GM12874 (cell line): ENCODE results near the gene KIAA1614.

Experiments used
- CTCF ChIP-seq: IDR thresholded peaks from 2 replicates; pipeline ENCODE4 v1.5.1; 2011; ENCODE audit warnings: low read depth, mild to moderate bottlenecking, control low read depth, low read length, moderate library complexity; ENCODE audit not compliant: insufficient read depth

KIAA1614 gene

GRCh38 chr1:180934563-180934962 lies 21.9 kb downstream of the KIAA1614 start:
- TF ChIP-seq CTCF: no peak

- no peak for TF ChIP-seq CTCF
These were observed 22.8 kb downstream of the KIAA1614 start for GRCh38 chr1:180935326-180936109.

GRCh38 chr1:180936110-180937011 lies 23.7 kb downstream of the KIAA1614 start:
- no peak for TF ChIP-seq CTCF

GRCh38 chr1:180937012-180937372 lies 24.3 kb downstream of the KIAA1614 start:
- TF ChIP-seq CTCF: no peak

GRCh38 chr1:180937624-180938225 lies 25.0 kb downstream of the KIAA1614 start:
- TF ChIP-seq CTCF: no peak

GRCh38 chr1:180939073-180939710 lies 26.5 kb downstream of the KIAA1614 start:
- TF ChIP-seq CTCF: no peak

- TF ChIP-seq CTCF: no peak
These were observed 27.0 kb downstream of the KIAA1614 start for GRCh38 chr1:180939711-180940103.
